Hepatocyte (in vitro differentiated cells): Measurements from ENCODE around the gene MEFV. TPM values are rescaled to one million over a fixed set of nuclear protein-coding genes. Genes with fewer than 3 reads are reported as not detected.
"Not testable (repeated sequence)": the region's sequence is repeated elsewhere in the genome, so short reads cannot be mapped to it uniquely, and the experiment has no call there.

Experiments
- DNase-seq: peaks from one replicate; pipeline ENCODE4 v3.0.0-alpha.2; 2016; ENCODE audit warnings: low spot score
- H2AFZ ChIP-seq: fragments of 200-600 bp; sonication (generic); 2 replicates; pipeline ENCODE4 v1.6.0; 2016; ENCODE audit warnings: antibody characterized with exemption, mild to moderate bottlenecking
- H3K27ac ChIP-seq: fragments of 200-600 bp; sonication (generic); 2 replicates; pipeline ENCODE4 v1.5.1; 2016; ENCODE audit warnings: mild to moderate bottlenecking
- H3K27me3 ChIP-seq: fragments of 200-600 bp; sonication (generic); 2 replicates; pipeline ENCODE4 v1.6.1; 2016
- H3K36me3 ChIP-seq: fragments of 200-600 bp; sonication (generic); replicated peaks from 2 replicates; pipeline ENCODE4 v1.5.1; 2016; ENCODE audit warnings: low read depth; ENCODE audit not compliant: insufficient read depth
- H3K4me1 ChIP-seq: fragments of 200-600 bp; sonication (generic); 2 replicates; pipeline ENCODE4 v1.5.1; 2016; ENCODE audit warnings: mild to moderate bottlenecking, moderate library complexity; ENCODE audit not compliant: insufficient read depth
- H3K4me2 ChIP-seq: fragments of 200-600 bp; sonication (generic); 2 replicates; pipeline ENCODE4 v1.6.0; 2016
- H3K4me3 ChIP-seq: fragments of 200-600 bp; sonication (generic); 2 replicates; pipeline ENCODE4 v1.5.1; 2016; ENCODE audit warnings: mild to moderate bottlenecking
- H3K79me2 ChIP-seq: fragments of 200-600 bp; sonication (generic); 2 replicates; pipeline ENCODE4 v1.6.0; 2017; ENCODE audit warnings: mild to moderate bottlenecking
- H3K9me2 ChIP-seq: fragments of 200-600 bp; sonication (generic); replicated peaks from 2 replicates; pipeline ENCODE4 v1.6.0; 2017; ENCODE audit warnings: mild to moderate bottlenecking; ENCODE audit not compliant: insufficient read depth
- H3K9me3 ChIP-seq: fragments of 200-600 bp; sonication (generic); 2 replicates; pipeline ENCODE4 v1.5.1; 2016; ENCODE audit warnings: low read depth, mild to moderate bottlenecking
- H4K20me1 ChIP-seq: fragments of 200-600 bp; sonication (generic); 2 replicates; pipeline ENCODE4 v1.6.0; 2016; ENCODE audit warnings: mild to moderate bottlenecking; ENCODE audit not compliant: insufficient read depth, poor library complexity, severe bottlenecking
- EZH2 ChIP-seq: fragments of 200-600 bp; sonication (generic); IDR thresholded peaks from 2 replicates; pipeline ENCODE4 v1.6.1; 2016; ENCODE audit warnings: antibody characterized with exemption, mild to moderate bottlenecking, borderline replicate concordance
- EZH2phosphoT487 ChIP-seq: fragments of 200-600 bp; sonication (generic); IDR thresholded peaks from one replicate; pipeline ENCODE4 v1.6.1; 2018; ENCODE audit warnings: antibody characterized with exemption, mild to moderate bottlenecking, low read depth, moderate library complexity; ENCODE audit not compliant: unreplicated experiment, severe bottlenecking
- WGBS: methylation state at CpG from one replicate; pipeline ENCODE4 v1.1.6; 2016; ENCODE audit warnings: low lambda C conversion rate; ENCODE audit errors: missing lambda C conversion rate; 5-methylcytosine and 5-hydroxymethylcytosine counted together
- polyA plus RNA-seq: library from polyadenylated mRNA; unstranded; fragments of >200 nt; fragmentation: Nextera tagmentation; extraction: Ambion mirVana; gene quantifications from 2 replicates; pipeline ENCODE4 v1.2.1, GENCODE V29; 2016
- total RNA-seq: library from RNA; depleted of rRNA; stranded (reverse); fragments of >200 nt; gene quantifications from 2 replicates; pipeline ENCODE4 v1.2.3, GENCODE V29; 2014
- TF ChIP-seq, protein P1 (sequence below): fragments of 200-600 bp; sonication (generic); IDR thresholded peaks from 2 replicates; pipeline ENCODE4 v1.5.1; 2016; ENCODE audit warnings: antibody characterized with exemption, mild to moderate bottlenecking; ENCODE audit not compliant: poor library complexity

The MEFV gene
- total and polyA plus RNA-seq, 2 experiments from 2014 or later, result 0.13 TPM; not detected in 1

DNA sequence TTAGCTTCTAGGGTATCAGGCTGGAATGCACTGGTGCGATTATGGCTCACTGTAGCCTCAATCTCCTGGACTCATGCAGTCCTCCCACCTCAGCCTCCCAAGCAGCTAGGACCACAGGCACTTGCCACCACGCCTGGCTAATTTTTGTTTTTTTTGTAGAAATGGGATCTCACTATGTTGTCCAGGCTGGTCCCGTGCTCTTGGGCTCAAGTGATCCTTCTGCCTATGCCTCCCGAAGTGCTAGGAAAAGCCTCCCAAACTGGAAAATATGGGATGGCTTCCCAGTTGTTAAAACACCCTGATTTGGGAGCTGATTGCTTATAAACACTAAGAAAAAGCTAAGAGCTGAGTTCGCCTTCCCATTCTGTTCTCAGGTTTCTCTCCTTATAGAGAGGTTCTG, 20.2 kb upstream of the MEFV start:
- Histone ChIP-seq H3K4me2 (no peak overlapping the region), H2AFZ (no peak overlapping the region), H3K4me1 (peaks cover 1% of the 10 kb centered on the region), H3K4me3 (no peak overlapping the region), H3K27me3 (peaks cover 12% of the 10 kb centered on the region), H3K36me3 (no peaks in the 10 kb centered on the region), H3K27ac (no peak overlapping the region), H3K9me2 (no peaks in the 10 kb centered on the region), H3K9me3 (no peaks in the 10 kb centered on the region), H4K20me1 (no peaks in the 10 kb centered on the region), H3K79me2 (peaks cover 3% of the 10 kb centered on the region)
- DNase-seq, result no peak
- TF ChIP-seq, protein P1, sequence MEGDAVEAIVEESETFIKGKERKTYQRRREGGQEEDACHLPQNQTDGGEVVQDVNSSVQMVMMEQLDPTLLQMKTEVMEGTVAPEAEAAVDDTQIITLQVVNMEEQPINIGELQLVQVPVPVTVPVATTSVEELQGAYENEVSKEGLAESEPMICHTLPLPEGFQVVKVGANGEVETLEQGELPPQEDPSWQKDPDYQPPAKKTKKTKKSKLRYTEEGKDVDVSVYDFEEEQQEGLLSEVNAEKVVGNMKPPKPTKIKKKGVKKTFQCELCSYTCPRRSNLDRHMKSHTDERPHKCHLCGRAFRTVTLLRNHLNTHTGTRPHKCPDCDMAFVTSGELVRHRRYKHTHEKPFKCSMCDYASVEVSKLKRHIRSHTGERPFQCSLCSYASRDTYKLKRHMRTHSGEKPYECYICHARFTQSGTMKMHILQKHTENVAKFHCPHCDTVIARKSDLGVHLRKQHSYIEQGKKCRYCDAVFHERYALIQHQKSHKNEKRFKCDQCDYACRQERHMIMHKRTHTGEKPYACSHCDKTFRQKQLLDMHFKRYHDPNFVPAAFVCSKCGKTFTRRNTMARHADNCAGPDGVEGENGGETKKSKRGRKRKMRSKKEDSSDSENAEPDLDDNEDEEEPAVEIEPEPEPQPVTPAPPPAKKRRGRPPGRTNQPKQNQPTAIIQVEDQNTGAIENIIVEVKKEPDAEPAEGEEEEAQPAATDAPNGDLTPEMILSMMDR, result no peak
- TF ChIP-seq EZH2, result no peak
- 91% methylated on average over 5 of the region's 5 CpGs for WGBS

- Histone ChIP-seq H4K20me1 (no peaks in the 10 kb centered on the region), H3K4me3 (no peak overlapping the region), H2AFZ (no peak overlapping the region), H3K36me3 (no peaks in the 10 kb centered on the region), H3K4me1 (no peaks in the 10 kb centered on the region), H3K4me2 (no peak overlapping the region), H3K27ac (no peak overlapping the region), H3K9me3 (no peaks in the 10 kb centered on the region), H3K9me2 (no peaks in the 10 kb centered on the region), H3K79me2 (no peaks in the 10 kb centered on the region), H3K27me3 (peaks cover 12% of the 10 kb centered on the region)
- no peak for DNase-seq
- TF ChIP-seq EZH2phosphoT487 (no peak), EZH2 (no peak)
- TF ChIP-seq, protein P1, result no peak
Observed at GRCh38 chr16:3274947-3275346, 18.5 kb upstream of the MEFV start.

DNA sequence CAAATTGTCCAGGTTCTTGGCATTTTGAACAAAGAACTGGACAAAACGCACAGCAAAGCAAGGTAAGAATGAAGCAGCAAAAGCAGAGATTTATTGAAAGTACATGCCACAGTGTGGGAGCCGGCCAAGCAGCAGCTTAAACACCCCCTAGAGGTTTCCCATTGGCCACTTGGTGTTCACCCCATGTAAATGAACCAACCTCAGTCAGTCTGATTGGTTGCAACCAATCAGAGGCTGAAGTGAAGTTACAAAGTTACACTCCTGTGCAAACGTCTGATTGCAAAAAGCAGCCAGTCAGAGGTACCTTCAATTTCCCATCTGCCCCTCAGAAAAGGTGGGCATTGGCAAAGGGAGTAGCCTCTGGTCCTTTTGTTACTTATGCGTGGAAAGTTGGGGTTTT, 18.1 kb upstream of the MEFV start:
- 52% methylated on average over 4 of the region's 4 CpGs for WGBS
- no peaks in the 10 kb centered on the region for H3K9me2 ChIP-seq
- no peaks in the 10 kb centered on the region for H3K9me3 ChIP-seq
- no peaks in the 10 kb centered on the region for H3K4me1 ChIP-seq
- DNase-seq, result no peak
- H3K4me2 ChIP-seq, result no peak overlapping the region
- no peak overlapping the region for H2AFZ ChIP-seq
- no peaks in the 10 kb centered on the region for H4K20me1 ChIP-seq
- no peak overlapping the region for H3K4me3 ChIP-seq
- TF ChIP-seq EZH2 (no peak), EZH2phosphoT487 (no peak)
- TF ChIP-seq, protein P1, result no peak
- H3K79me2 ChIP-seq, result no peaks in the 10 kb centered on the region
- H3K27ac ChIP-seq, result no peak overlapping the region
- no peaks in the 10 kb centered on the region for H3K36me3 ChIP-seq
- H3K27me3 ChIP-seq, result peaks cover 12% of the 10 kb centered on the region

- DNase-seq, H3K4me3 ChIP-seq, H3K79me2 ChIP-seq, H3K27me3 ChIP-seq, H3K36me3 ChIP-seq, H3K4me1 ChIP-seq, H3K9me3 ChIP-seq, H3K27ac ChIP-seq, H3K9me2 ChIP-seq, H2AFZ ChIP-seq, H3K4me2 ChIP-seq, H4K20me1 ChIP-seq: not testable (repeated sequence)
- 82% methylated on average over 5 of the region's 22 CpGs for WGBS
Observed at GRCh38 chr16:3271281-3271680, 14.8 kb upstream of the MEFV start.

DNA sequence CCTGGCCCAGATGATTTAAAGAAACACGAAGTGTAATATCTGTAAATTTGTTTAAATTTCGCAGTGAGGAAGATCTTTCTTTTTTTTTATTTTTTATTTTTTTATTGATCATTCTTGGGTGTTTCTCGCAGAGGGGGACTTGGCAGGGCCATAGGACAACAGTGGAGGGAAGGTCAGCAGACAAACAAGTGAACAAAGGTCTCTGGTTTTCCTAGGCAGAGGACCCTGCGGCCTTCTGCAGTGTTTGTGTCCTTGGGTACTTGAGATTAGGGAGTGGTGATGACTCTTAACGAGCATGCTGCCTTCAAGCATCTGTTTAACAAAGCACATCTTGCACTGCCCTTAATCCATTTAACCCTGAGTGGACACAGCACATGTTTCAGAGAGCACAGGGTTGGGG, 14.3 kb upstream of the MEFV start:
- H3K4me2 ChIP-seq, H3K4me3 ChIP-seq: not testable (repeated sequence)
- 80% methylated on average over 5 of the region's 5 CpGs for WGBS

More for the DNA sequence above, 14.3 kb upstream of the MEFV start:
- H4K20me1 ChIP-seq, H3K9me2 ChIP-seq, H2AFZ ChIP-seq, H3K79me2 ChIP-seq, DNase-seq, H3K9me3 ChIP-seq, H3K4me1 ChIP-seq, H3K27me3 ChIP-seq, H3K36me3 ChIP-seq, H3K27ac ChIP-seq: not testable (repeated sequence)
